Hematopoietic multipotent progenitor cell treated with erythropoietin and hydrocortisone succinate and interleukin-3 and kit ligand, for 17 days (in vitro differentiated cells): Measurements from ENCODE around the gene PHF21B.
"Not testable (repeated sequence)": the region's sequence is repeated elsewhere in the genome, so short reads cannot be mapped to it uniquely, and the experiment has no call there.

Experiments
- DNase-seq: peaks from one replicate; pipeline ENCODE4 v3.0.0-alpha.2; 2015; ENCODE audit warnings: low spot score

PHF21B gene

DNA sequence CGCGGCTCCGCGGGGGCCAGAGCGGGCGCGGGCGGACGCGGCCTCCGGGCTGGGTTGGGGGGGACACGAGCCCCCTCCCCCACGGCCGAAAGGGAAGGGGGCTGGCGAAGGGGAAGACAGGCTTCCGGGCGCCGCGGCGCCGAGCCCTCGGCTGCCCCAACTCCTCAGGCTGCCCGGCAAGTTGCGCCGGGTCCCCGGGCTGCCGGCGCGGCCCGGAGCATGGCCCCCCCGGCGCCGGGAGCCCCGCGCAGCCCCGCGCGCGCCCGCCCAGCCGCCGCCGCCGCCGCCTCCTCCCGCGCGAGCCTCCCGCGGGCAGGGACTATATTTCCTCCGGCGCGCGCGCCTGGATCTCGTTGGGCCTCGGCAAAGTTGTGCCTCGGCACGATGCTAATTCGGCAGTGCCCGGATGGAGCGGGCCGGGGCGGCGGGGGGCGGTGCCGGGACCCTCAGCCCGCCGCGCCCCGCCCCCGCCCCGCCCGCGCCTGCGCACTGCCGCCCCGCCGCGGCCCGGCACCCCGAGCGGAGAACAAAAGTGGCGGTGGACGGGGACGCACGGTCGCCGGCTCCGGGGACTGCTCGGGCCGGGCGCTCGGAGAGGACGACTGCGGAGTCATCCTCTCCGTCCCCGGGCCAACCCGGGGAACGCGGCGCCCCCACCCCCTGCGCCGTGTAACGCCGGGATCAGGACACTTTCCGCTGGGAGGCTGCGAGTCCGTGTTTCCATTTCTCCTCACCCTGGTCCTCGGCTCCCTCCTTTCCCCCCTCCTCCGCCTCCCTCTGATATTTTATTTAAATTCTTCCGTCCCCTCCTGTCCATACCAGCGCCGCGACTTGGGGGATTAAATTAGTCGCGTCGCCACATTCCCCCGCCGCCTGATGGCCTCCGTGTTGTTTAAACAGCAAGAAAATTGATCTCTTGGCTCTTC, at the start of gene PHF21B:
TSS of gene PHF21B (minus strand) at position 400 of the 926 bp plus-strand sequence. CDS start 456 bp downstream, outside the sequence.
- no peak for DNase-seq

DNA sequence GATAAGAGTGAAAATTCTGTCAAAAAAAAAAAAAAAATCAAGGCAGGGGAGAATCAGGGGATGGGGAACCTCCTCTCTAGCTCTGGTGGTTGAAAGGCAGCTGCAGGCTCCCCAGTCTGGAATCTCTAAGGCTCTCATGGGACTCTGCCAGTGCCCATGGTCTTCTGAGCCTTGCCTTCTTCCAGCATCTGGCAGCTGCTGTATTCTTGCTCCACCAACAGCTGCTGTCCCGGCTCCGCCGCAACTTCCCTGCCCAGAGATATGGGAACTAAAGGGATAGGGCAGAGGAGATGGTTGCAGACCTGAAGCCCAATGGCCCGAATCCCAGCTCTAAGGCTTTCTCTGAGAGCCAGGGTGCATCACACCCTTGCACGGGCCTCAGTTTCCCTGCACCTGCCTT, 49.5 kb upstream of the PHF21B start:
- DNase-seq, result no peak

DNA sequence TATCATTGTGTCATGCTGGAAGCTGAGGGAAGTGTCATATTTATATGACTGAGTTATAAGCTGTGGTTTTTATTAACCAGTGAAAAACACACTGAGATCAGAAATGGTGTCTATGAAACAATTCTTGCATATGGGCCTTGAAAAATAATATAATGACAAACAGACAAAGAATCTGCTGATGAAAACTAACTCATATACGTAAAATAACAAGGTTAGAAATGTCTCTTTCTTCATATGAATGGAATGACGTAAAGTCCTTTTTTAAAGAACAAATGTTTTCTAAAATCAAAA, 48.8 kb upstream of the PHF21B start:
- DNase-seq, result no peak

DNA sequence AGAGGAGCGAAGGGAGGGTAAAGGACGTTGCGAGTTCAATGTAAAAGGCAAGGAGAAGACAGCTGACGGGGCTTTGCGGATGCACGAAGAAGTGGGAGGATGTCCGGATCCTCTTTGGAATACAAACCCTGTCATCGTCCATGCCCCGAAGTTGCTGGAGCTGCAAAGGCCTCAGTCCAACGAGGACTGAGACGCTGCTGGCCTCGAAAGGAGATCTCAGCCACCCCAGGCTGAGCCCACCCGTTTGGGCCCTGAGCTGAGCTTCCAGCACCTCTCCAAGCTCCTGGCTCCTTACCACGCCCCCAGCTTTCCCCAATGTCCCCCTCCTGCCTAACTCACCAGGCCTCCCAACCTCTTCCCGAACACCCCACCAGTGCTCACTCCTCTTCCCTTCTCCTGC, 46.1 kb upstream of the PHF21B start:
- DNase-seq, result no peak

- DNase-seq, result no peak
These were observed 43.8 kb upstream of the PHF21B start for GRCh38 chr22:45053571-45053970.

DNA sequence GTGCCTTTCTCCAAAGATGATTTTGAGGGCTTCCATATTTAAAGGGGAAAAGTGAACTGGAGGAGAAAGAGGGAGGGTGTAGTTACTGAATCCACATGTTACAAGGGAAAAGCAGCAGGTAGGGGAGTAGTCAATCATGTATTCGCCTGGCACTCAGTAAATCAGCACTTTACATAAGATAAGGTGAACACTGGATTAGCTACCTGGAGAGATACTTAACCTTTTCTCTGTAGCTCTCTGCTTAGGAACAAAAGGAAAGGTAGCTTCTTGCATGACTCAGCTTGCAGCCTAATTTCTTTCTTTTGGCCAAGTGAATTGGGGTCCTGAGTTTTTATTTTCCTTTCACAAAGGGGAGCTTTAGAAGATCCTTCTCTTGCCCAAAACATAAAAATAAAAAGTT, 43.3 kb upstream of the PHF21B start:
- DNase-seq, result no peak

DNA sequence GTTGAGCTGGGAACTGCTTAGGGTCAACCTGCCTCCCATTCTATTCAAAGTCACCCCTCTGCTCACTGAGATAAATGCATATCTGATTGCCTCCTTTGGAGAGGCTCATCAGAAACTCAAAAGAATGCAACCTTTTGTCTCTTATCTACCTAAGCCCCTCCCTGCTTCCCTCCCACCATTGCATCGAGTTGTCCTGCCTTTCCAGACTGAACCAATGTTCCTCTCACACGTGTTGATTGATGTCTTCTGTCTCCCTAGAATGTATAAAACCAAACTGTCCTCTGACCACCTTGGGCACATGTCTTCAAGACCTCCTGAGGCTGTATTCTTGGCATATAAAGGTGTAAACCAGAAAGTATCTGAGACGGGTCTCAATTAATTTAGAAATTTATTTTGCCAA, 42.9 kb upstream of the PHF21B start:
- DNase-seq, result not testable (repeated sequence)

GRCh38 chr22:45051946-45052345, 42.1 kb upstream of the PHF21B start:
- DNase-seq, result no peak

DNA sequence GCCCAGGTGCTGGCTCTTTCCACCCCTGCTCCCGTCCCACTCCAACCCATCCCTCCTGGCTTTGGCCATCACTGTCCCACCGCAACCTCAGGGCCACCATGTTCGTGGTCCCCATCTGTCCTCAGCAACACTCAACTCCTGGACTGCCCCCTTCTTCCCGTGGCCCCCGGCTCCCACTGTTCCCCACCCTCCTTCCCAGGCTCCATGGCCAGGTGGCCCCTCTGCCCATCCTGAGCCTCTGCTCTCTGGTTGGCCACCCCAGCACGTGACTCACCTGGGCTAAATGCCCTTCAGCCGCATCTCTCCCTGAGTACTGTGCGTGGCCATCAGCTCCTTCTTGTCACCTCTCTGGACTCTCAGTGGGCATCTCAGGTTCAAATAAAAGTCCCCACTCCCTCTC, 41.6 kb upstream of the PHF21B start:
- no peak for DNase-seq

GRCh38 chr22:45047260-45047659, 37.5 kb upstream of the PHF21B start:
- no peak for DNase-seq

GRCh38 chr22:45045208-45045607, 35.4 kb upstream of the PHF21B start:
- DNase-seq, result no peak

DNA sequence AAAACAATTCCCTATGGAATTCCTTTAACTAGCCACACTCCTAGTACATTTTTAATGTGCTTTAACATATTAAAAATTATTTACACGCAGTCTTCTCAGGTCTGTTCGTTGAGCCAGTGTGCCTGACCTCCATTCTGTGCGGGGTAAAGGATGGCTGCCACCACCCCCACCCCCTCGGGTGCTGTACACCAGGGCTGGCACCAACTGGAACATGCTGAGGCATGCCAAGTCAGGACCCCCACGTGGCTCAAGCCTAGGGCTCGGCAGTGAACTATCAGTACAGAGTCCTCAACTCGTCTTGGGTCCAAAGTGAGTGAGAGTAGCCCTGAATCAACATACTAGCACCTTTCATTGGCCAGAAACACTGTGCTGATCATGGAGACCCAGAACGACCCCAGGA, 32.5 kb upstream of the PHF21B start:
- DNase-seq, result no peak

DNA sequence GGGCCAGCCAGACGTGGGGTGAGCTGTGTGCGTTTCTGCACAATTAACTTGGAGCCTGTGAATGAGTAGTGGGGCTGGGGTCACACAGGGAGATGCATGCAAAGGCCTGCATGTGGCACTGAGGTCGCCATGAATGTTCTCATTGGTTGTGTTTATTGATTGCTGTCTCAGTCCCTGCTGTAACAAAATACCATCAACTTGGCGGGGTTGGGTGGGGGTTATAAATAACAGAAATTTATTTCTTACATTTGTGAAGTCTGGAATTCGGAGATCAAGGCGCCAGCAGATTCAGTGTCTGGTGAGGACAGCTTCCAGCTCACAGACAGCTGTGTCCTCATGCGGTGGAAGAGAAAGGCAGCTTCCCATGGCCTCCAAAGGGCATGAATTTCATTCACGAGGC, 29.3 kb upstream of the PHF21B start:
- DNase-seq, result no peak

DNA sequence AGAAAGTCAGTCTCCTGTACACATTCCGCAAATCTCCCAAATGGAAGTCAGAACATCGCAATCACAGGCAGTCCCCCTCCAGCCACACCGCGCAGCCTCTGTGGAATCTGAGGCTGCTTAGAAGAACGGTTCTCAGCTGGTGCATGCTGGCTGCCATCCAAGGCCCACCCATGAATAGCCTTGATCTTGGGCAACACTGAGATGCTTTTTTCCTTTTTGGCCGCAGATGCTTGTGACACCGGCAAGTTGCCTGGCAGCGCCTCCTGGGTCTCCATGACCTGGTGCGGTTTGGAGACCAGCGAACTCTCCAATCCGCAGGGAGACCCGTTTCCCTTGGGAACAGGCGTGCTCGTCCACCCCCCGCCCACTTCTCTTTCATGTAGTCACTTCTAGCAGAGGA, 26.3 kb upstream of the PHF21B start:
- no peak for DNase-seq

DNA sequence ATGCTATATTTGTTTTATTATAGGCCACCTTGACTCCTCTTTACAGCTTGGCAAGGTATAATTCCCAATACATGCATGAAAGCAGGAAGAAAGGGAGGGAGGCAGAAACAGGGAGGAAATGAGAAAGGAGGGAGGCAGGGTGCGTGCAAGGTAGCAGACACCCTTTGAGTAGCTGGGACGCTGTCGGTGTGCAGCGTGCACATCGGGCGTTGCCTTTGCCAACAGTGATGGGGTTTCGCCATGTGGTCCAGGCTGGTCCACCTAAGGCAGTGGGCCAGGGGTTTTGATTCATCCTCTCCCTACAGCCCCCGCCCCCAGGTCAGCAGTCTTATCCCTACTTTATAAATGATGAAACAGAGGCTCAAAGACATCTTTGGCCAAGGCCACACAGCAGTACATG, 25.0 kb upstream of the PHF21B start:
- no peak for DNase-seq

DNA sequence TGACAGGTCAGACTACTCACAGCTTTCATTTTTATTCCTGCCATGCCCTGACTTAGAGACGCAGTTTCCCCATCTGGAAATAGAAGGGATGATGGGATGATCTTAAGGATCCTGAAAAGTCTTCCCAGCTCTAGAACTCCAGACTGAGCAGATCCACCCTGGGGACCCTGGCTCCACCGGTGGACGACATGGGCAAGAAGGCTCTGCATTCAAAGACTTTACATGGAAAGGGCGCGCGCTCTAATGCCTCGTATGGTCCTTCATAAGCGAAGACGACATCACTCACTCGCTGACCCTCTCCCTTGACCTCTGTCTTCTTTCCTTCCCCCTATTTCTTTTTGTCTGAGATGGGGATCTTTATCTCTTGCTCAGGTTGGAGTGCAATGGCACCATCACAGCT, 24.4 kb upstream of the PHF21B start:
- no peak for DNase-seq

GRCh38 chr22:45033136-45033535, 23.3 kb upstream of the PHF21B start:
- DNase-seq, result no peak

DNA sequence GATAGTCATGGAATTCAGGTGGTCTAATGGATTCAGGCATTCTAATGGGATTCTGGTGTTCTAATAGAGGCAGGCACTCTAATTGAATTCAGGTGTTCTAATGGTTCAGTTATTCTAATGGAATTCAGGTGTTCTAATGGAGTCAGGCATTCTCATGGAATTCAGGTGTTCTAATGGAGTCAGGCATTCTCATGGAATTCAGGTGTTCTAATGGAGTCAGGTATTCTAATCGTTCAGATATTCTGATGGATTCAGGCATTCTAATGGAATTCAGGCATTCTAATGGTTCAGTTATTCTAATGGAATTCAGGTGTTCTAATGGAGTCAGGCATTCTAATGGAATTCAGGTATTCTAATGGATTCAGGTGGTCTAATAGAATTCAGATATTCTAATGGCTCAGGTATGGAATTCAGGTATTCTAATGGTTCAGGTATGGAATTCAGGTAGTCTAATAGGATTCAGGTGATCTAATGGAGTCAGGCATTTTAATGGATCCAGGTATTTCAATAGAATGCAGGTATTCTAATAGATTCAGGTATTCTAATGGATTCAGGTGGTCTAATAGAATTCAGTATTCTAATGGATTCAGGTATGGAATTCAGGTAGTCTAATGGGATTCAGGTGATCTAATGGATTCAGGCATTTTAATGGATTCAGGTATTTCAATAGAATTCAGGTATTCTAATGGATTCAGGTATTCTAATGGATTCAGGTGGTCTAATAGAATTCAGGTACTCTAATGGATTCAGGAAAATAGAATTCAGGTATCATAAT, 22.0 kb upstream of the PHF21B start:
- no peak for DNase-seq

- DNase-seq, result no peak
These were observed 19.7 kb upstream of the PHF21B start for GRCh38 chr22:45029501-45029900.

GRCh38 chr22:45026511-45026910, 16.7 kb upstream of the PHF21B start:
- DNase-seq, result no peak

- DNase-seq, result no peak
These were observed 13.6 kb upstream of the PHF21B start for GRCh38 chr22:45023431-45023830.

- DNase-seq, result no peak
These were observed 10.3 kb upstream of the PHF21B start for GRCh38 chr22:45019861-45020655.

GRCh38 chr22:45014654-45015053, 4.8 kb upstream of the PHF21B start:
- DNase-seq, result no peak
